Measurements from ENCODE around the gene TNRC6A.

GRCh38 chr16:24749310-24749709 lies 19.9 kb downstream of the TNRC6A start:
- TF ChIP-seq CTCF (IDR thresholded peaks at IDR 0.05; ENCODE audit: low read depth, low read length) (no peak), EZH2phosphoT487 (IDR thresholded peaks at IDR 0.05; ENCODE audit: low read depth) (no peak)
